PC-3 (cell line): ENCODE measurements around the gene PAX5. TPM values are rescaled to one million over a fixed set of nuclear protein-coding genes. Genes with fewer than 3 reads are reported as not detected.
A peak's percentile ranks its signal among the peaks of the same experiment; 100 is the strongest.

Source experiments
- ATAC-seq: fragments of 200-7000 bp; cut with Tn5 transposase; 2 replicates; pipeline ENCODE4 v1.9.1; 2020; ENCODE audit warnings: mild to moderate bottlenecking, moderate library complexity
- BruUV-seq: library from RNA; stranded (reverse); fragments of 400-500 nt; replicated peaks from 2 replicates; lab custom pipeline; 2021; lab: Mats Ljungman, UMichigan
- CTCF ChIA-PET: fragments of 300-600 bp; sonication (Branson Sonifier 250); formaldehyde crosslinking; loops from one replicate; lab custom pipeline; 2022; ENCODE audit warnings: antibody characterized with exemption; lab: Charles Lee
- POLR2A ChIA-PET: fragments of 300-600 bp; sonication (Branson Sonifier 250); formaldehyde crosslinking; loops from one replicate; lab custom pipeline; 2022; ENCODE audit warnings: antibody characterized with exemption; ENCODE audit not compliant: unreplicated experiment; lab: Charles Lee
- DNase-seq: peaks from one replicate; pipeline ENCODE4 v3.0.0-alpha.2; 2015
- H2AFZ ChIP-seq: fragments of 300-600 bp; sonication (generic); 2 replicates; pipeline ENCODE4 v1.6.0; 2016; ENCODE audit warnings: antibody characterized with exemption, low read length
- H3F3A ChIP-seq: fragments of 300-600 bp; sonication (generic); one replicate; pipeline ENCODE4 v1.6.0; 2017; ENCODE audit warnings: antibody characterized with exemption, low read length, control low read depth, mild to moderate bottlenecking; ENCODE audit not compliant: unreplicated experiment
- H3K27ac ChIP-seq: fragments of 300-600 bp; sonication (generic); 2 replicates; pipeline ENCODE4 v1.5.1; 2016; ENCODE audit warnings: mild to moderate bottlenecking, low read length
- H3K27me3 ChIP-seq: fragments of 300-600 bp; sonication (generic); 2 replicates; pipeline ENCODE4 v1.6.1; 2016; ENCODE audit warnings: low read length, mixed read lengths
- H3K36me3 ChIP-seq: fragments of 300-600 bp; sonication (generic); 2 replicates; pipeline ENCODE4 v1.6.1; 2016; ENCODE audit warnings: low read depth, mixed run types, low read length, mixed read lengths
- H3K4me1 ChIP-seq: fragments of 300-600 bp; sonication (generic); 2 replicates; pipeline ENCODE4 v1.5.1; 2016; ENCODE audit warnings: low read length; ENCODE audit not compliant: insufficient read depth
- H3K4me2 ChIP-seq: fragments of 300-600 bp; sonication (generic); 2 replicates; pipeline ENCODE4 v1.6.0; 2016; ENCODE audit warnings: low read length
- H3K4me3 ChIP-seq: fragments of 300-600 bp; sonication (generic); 2 replicates; pipeline ENCODE4 v1.5.1; 2016; ENCODE audit warnings: mild to moderate bottlenecking, low read length, mixed read lengths
- H3K79me2 ChIP-seq: fragments of 300-600 bp; sonication (generic); 2 replicates; pipeline ENCODE4 v1.6.1; 2017; ENCODE audit warnings: low read length, mixed read lengths
- H3K9ac ChIP-seq: fragments of 300-600 bp; sonication (generic); 2 replicates; pipeline ENCODE4 v1.6.0; 2016; ENCODE audit warnings: mild to moderate bottlenecking, low read length
- H3K9me2 ChIP-seq: fragments of 300-600 bp; sonication (generic); replicated peaks from 2 replicates; pipeline ENCODE4 v1.6.1; 2016; ENCODE audit warnings: mixed run types, low read length, mixed read lengths
- H3K9me3 ChIP-seq: fragments of 300-600 bp; sonication (generic); 2 replicates; pipeline ENCODE4 v1.6.1; 2016; ENCODE audit warnings: low read length, mixed read lengths
- H4K20me1 ChIP-seq: fragments of 300-600 bp; sonication (generic); 2 replicates; pipeline ENCODE4 v1.6.1; 2016; ENCODE audit warnings: low read length, mixed read lengths
- CTCF ChIP-seq: fragments of 300-600 bp; sonication (generic); conservative IDR thresholded peaks from 2 replicates; pipeline ENCODE4 v1.5.1; 2017; ENCODE audit warnings: antibody characterized with exemption, low read depth, mild to moderate bottlenecking, low read length
- EZH2 ChIP-seq: fragments of 300-600 bp; sonication (generic); IDR thresholded peaks from one replicate; pipeline ENCODE4 v1.6.1; 2017; ENCODE audit warnings: antibody characterized with exemption, mild to moderate bottlenecking, low read length; ENCODE audit not compliant: unreplicated experiment
- EZH2phosphoT487 ChIP-seq: fragments of 300-600 bp; sonication (generic); IDR thresholded peaks from 2 replicates; pipeline ENCODE4 v1.6.1; 2018; ENCODE audit warnings: mild to moderate bottlenecking, antibody characterized with exemption, low read length, borderline replicate concordance
- intact Hi-C: fragments of 100-400 bp; cut with micrococcal nuclease; formaldehyde crosslinking; loops from 2 replicates; pipeline ENCODE4 v1.9.0; 2023
- total RNA-seq: library from RNA; depleted of rRNA; stranded (reverse); fragments of >200 nt; gene quantifications from 2 replicates; pipeline ENCODE4 v1.2.3, GENCODE V29; 2014

The PAX5 gene
- total RNA-seq, 1 experiment from 2014 or later: not detected

- TF ChIP-seq EZH2 (no peak), EZH2phosphoT487 (no peak), CTCF (no peak)
- Histone ChIP-seq H4K20me1 (no peaks in the 10 kb centered on the region), H3K27ac (no peak overlapping the region), H3K9me3 (no peaks in the 10 kb centered on the region), H3K4me3 (no peak overlapping the region), H3K9me2 (no peaks in the 10 kb centered on the region), H2AFZ (no peak overlapping the region), H3K9ac (no peak overlapping the region), H3K4me1 (no peaks in the 10 kb centered on the region), H3K36me3 (no peaks in the 10 kb centered on the region), H3K79me2 (no peaks in the 10 kb centered on the region), H3K4me2 (no peak overlapping the region), H3K27me3 (no peaks in the 10 kb centered on the region), H3F3A (no peaks in the 10 kb centered on the region)
- DNase-seq (no peak), ATAC-seq (no peak)
- ChIA-PET POLR2A (interaction anchor here (0.7 kb wide), 1 partner anchor 11 kb away, joined by 4 read pairs; no protein-coding TSS in a partner anchor), CTCF (no interaction called here)
- no TSS peak for BruUV-seq
- intact Hi-C loops: no loop called here
These were observed 159.8 kb downstream of the PAX5 start for GRCh38 chr9:36874261-36874660.

- Histone ChIP-seq H3K9ac (no peak overlapping the region), H3K9me2 (no peaks in the 10 kb centered on the region), H4K20me1 (no peaks in the 10 kb centered on the region), H3K27ac (no peak overlapping the region), H3F3A (no peaks in the 10 kb centered on the region), H3K27me3 (peaks cover 6% of the 10 kb centered on the region; the same call in 1 of the 2 replicates), H3K4me3 (no peak overlapping the region), H3K4me2 (no peak overlapping the region), H3K79me2 (no peaks in the 10 kb centered on the region), H3K9me3 (no peaks in the 10 kb centered on the region), H2AFZ (no peak overlapping the region), H3K36me3 (no peaks in the 10 kb centered on the region), H3K4me1 (no peaks in the 10 kb centered on the region)
- peak; percentile 87 for TF ChIP-seq CTCF
- no peak for TF ChIP-seq EZH2
- TF ChIP-seq EZH2phosphoT487: no peak
- intact Hi-C loops: loop anchor here (1.0 kb wide), 2 partner anchors 103 to 118 kb away; no protein-coding TSS in a partner anchor
- DNase-seq (peak; percentile 66), ATAC-seq (peak; percentile 89)
- ChIA-PET CTCF (no interaction called here), POLR2A (no interaction called here)
- no TSS peak for BruUV-seq
These were observed 160.7 kb downstream of the PAX5 start for GRCh38 chr9:36873247-36873875.

GRCh38 chr9:36872641-36873040 is 161.4 kb downstream of the PAX5 start:
- TF ChIP-seq EZH2phosphoT487: no peak
- TF ChIP-seq EZH2: no peak
- no peak for TF ChIP-seq CTCF
- Histone ChIP-seq H3K9me3 (no peaks in the 10 kb centered on the region), H2AFZ (no peak overlapping the region), H3K4me2 (no peak overlapping the region), H3K36me3 (no peaks in the 10 kb centered on the region), H3K9ac (no peak overlapping the region), H3K79me2 (no peaks in the 10 kb centered on the region), H3K27ac (no peak overlapping the region), H3K4me3 (no peak overlapping the region), H3K4me1 (no peaks in the 10 kb centered on the region), H4K20me1 (no peaks in the 10 kb centered on the region), H3K9me2 (no peaks in the 10 kb centered on the region), H3K27me3 (peaks cover 12% of the 10 kb centered on the region; the same call in 1 of the 2 replicates), H3F3A (no peaks in the 10 kb centered on the region)
- ChIA-PET POLR2A (no interaction called here), CTCF (no interaction called here)
- intact Hi-C loops: loop anchor here (1.0 kb wide), 2 partner anchors 104 to 119 kb away; no protein-coding TSS in a partner anchor
- ATAC-seq (no peak), DNase-seq (no peak)
- no TSS peak for BruUV-seq
